ENCODE data around the gene DHPS.
"Not testable (repeated sequence)": the region's sequence is repeated elsewhere in the genome, so short reads cannot be mapped to it uniquely, and the experiment has no call there.

DHPS gene

DNA sequence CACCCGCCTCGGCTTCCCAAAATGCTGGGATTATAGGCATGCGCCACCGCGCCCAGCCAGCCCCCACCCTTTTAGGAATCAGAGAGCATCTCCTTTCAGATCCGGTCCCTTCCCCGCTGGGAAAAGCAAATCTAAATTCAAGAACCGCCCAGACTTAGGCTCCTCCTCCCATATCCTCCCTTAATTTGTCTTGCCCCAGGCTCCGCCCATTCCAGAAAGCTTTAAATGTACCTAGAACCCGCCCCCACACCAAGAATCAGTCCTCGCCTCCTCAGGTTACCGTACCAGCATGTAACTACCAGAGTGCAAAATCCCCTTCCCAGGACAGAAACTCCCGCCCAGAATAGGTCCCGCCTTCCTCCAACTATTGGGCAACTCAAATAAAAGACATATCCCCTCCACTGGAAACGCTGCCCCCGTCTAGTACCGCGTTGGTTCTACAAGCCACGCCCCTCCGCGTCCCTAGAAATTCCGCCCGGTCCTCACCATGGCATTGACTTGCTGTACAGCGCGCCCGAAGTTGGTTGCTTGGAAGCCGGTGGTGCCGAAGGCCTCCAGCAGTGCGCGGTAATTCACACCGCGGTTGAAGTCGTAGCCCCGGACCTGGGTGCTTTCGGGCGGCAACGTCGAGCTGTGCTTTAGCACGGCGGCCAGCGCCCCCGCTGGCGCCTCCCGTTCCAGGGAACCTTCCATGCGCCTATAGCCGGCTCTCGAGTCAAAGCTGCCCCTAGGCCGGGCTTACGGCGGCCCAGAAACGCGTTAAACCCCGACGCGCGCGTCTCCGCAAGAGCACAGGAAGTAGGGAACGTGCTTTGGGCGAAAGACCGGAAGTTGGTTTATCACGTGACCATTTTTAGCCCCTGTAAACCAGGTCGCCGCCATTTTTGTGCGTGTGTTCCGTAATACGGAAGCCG lies at the start of gene DHPS:
TSS of gene DHPS (minus strand) at position 807 of the 914 bp plus-strand sequence. CDS start at position 693, 114 bp downstream.
- H3K4me3 ChIP-seq (ENCODE audit: low read depth in 1 of 2, low read length in 2 of 2), result peak within 1 kb of the TSS; percentile 97 to 98
- no peaks in the 10 kb centered on the region for H3K9me3 ChIP-seq (ENCODE audit: control insufficient read depth in 1 of 2, low read length in 2 of 2)
- peaks cover 0 to 7% of the 10 kb centered on the region in 2 donors for H3K4me1 ChIP-seq (ENCODE audit: control insufficient read depth in 1 of 2, insufficient read depth in 2 of 2, low read length in 2 of 2)
- peak within 1 kb of the TSS; percentile 93 to 96 for H3K9ac ChIP-seq (ENCODE audit: low read depth in 1 of 2, low read length in 2 of 2)
- no peaks in the 10 kb centered on the region for H3K27me3 ChIP-seq (ENCODE audit: control insufficient read depth in 1 of 2, insufficient read depth in 2 of 2, low read length in 2 of 2)
- H3K36me3 ChIP-seq (ENCODE audit: control insufficient read depth in 1 of 2, insufficient read depth in 2 of 2, low read length in 2 of 2), result peaks cover 15 to 33% of the 10 kb centered on the region in 2 donors
- H3K27ac ChIP-seq (ENCODE audit: low read depth, low read length), result peak within 1 kb of the TSS; percentile 93

DNA sequence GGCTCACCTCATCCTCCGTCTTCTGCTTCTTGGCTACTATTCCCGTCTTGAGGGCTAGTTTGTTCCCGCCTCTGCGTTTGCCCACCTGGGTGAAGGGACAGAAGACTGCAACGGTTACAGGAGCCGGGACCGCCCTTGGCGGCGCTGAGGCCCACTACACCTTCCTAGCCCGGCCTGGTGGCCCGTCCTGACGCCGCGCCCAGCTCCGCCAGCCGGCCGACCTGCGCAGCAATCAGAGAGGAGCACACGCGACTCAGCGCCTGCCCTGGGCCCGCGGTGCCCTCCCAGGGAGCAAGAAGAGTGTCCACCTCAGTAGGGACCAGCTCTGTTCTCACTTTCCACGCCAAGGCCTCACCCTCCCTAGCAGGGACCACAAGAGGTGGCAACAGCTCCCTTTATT lies 49.7 kb upstream of the DHPS start:
- Histone ChIP-seq H3K4me1 (ENCODE audit: control insufficient read depth in 1 of 2, insufficient read depth in 2 of 2, low read length in 2 of 2) (peaks cover 12 to 18% of the 10 kb centered on the region in 2 donors), H3K4me3 (ENCODE audit: low read depth in 1 of 2, low read length in 2 of 2) (no peak overlapping the region), H3K9me3 (ENCODE audit: control insufficient read depth in 1 of 2, low read length in 2 of 2) (no peaks in the 10 kb centered on the region), H3K36me3 (ENCODE audit: control insufficient read depth in 1 of 2, insufficient read depth in 2 of 2, low read length in 2 of 2) (peaks cover 21 to 42% of the 10 kb centered on the region in 2 donors), H3K27ac (ENCODE audit: low read depth, low read length) (no peak overlapping the region), H3K9ac (ENCODE audit: low read depth in 1 of 2, low read length in 2 of 2) (no peak overlapping the region), H3K27me3 (ENCODE audit: control insufficient read depth in 1 of 2, insufficient read depth in 2 of 2, low read length in 2 of 2) (no peaks in the 10 kb centered on the region)

DNA sequence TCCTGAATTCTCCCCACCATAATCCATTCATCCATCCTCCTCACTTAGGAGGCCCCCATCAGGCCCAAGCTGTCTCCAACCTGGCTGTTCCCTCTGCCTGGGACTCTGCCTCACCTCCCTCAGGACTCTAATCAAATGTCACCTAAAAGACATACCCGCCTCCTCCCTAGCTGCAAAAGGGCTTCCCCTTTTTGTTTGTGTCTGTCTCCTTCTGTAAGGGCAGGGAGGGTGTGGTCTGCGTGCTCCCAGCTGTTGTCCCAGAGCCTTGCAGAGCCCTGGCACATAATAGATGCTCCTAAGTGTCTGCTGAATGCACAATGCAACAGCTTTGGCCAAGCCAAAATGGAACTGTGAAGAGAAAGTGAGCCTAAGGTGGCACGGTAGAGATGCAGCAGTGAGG lies 48.4 kb upstream of the DHPS start:
- Histone ChIP-seq H3K36me3 (ENCODE audit: control insufficient read depth in 1 of 2, insufficient read depth in 2 of 2, low read length in 2 of 2) (peaks cover 21 to 42% of the 10 kb centered on the region in 2 donors), H3K4me1 (ENCODE audit: control insufficient read depth in 1 of 2, insufficient read depth in 2 of 2, low read length in 2 of 2) (peaks cover 12 to 18% of the 10 kb centered on the region in 2 donors), H3K9me3 (ENCODE audit: control insufficient read depth in 1 of 2, low read length in 2 of 2) (no peaks in the 10 kb centered on the region), H3K27me3 (ENCODE audit: control insufficient read depth in 1 of 2, insufficient read depth in 2 of 2, low read length in 2 of 2) (no peaks in the 10 kb centered on the region), H3K9ac (ENCODE audit: low read depth in 1 of 2, low read length in 2 of 2) (no peak overlapping the region), H3K27ac (ENCODE audit: low read depth, low read length) (no peak overlapping the region), H3K4me3 (ENCODE audit: low read depth in 1 of 2, low read length in 2 of 2) (no peak overlapping the region)

DNA sequence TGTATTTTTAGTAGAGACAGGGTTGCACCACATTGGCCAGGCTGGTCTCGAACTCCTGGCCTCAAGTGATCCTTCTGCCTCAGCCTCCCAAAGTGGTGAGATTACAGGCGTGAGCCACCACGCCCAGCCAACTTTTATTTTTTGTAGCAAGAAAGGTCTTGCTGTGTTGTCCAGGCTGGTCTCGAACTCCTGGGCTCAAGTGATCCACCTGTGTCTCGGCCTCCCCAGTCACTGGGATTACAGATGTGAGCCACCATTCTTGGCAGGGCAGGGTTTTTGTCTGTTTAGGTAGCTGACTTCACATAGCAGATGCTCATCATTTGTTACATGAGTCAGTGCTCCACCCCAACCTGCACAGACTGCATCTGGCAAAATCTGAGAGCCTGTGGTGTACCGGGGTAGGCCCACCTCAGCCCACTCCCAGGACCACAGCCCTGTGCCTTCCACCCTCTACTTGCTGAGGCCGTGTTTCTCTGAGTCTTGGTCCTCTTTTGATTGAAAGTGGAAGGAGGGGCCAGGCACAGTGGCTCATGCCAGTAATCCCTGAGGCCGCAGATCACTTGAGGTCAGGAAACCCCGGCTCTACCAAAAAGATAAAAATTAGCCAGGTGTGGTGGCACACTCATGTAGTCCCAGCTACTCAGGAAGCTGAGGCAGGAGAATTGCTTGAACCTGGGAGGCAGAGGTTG lies 46.2 kb upstream of the DHPS start:
- no peak overlapping the region for H3K9ac ChIP-seq (ENCODE audit: low read depth in 1 of 2, low read length in 2 of 2)
- no peaks in the 10 kb centered on the region for H3K9me3 ChIP-seq (ENCODE audit: control insufficient read depth in 1 of 2, low read length in 2 of 2)
- peaks cover 10 to 22% of the 10 kb centered on the region in 2 donors for H3K4me1 ChIP-seq (ENCODE audit: control insufficient read depth in 1 of 2, insufficient read depth in 2 of 2, low read length in 2 of 2)
- H3K27me3 ChIP-seq (ENCODE audit: control insufficient read depth in 1 of 2, insufficient read depth in 2 of 2, low read length in 2 of 2), result no peaks in the 10 kb centered on the region
- H3K27ac ChIP-seq (ENCODE audit: low read depth, low read length), result no peak overlapping the region
- H3K36me3 ChIP-seq (ENCODE audit: control insufficient read depth in 1 of 2, insufficient read depth in 2 of 2, low read length in 2 of 2), result peaks cover 21 to 42% of the 10 kb centered on the region in 2 donors
- H3K4me3 ChIP-seq (ENCODE audit: low read depth in 1 of 2, low read length in 2 of 2), result no peak overlapping the region

DNA sequence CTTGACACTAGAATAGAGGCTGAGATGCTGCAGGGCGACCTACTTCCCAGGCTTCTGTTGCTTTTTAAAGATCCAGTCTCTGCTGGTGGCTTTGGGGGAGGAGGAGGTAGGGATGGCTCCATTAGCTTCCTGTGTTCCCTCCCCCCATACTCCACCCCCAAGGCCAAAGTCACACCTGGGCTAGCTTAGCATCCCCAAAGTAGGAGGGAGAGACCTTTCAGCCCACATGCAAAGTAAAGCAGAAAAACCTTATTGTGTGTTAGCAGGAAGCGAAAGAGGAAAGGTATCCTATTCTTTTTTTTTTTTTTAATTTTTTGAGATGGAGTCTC lies 45.3 kb upstream of the DHPS start:
- Histone ChIP-seq H3K9me3 (ENCODE audit: control insufficient read depth in 1 of 2, low read length in 2 of 2) (no peaks in the 10 kb centered on the region), H3K4me3 (ENCODE audit: low read depth in 1 of 2, low read length in 2 of 2) (no peak overlapping the region), H3K27ac (ENCODE audit: low read depth, low read length) (no peak overlapping the region), H3K9ac (ENCODE audit: low read depth in 1 of 2, low read length in 2 of 2) (no peak overlapping the region), H3K4me1 (ENCODE audit: control insufficient read depth in 1 of 2, insufficient read depth in 2 of 2, low read length in 2 of 2) (peaks cover 7 to 16% of the 10 kb centered on the region in 2 donors), H3K36me3 (ENCODE audit: control insufficient read depth in 1 of 2, insufficient read depth in 2 of 2, low read length in 2 of 2) (peaks cover 21 to 37% of the 10 kb centered on the region in 2 donors), H3K27me3 (ENCODE audit: control insufficient read depth in 1 of 2, insufficient read depth in 2 of 2, low read length in 2 of 2) (no peaks in the 10 kb centered on the region)

DNA sequence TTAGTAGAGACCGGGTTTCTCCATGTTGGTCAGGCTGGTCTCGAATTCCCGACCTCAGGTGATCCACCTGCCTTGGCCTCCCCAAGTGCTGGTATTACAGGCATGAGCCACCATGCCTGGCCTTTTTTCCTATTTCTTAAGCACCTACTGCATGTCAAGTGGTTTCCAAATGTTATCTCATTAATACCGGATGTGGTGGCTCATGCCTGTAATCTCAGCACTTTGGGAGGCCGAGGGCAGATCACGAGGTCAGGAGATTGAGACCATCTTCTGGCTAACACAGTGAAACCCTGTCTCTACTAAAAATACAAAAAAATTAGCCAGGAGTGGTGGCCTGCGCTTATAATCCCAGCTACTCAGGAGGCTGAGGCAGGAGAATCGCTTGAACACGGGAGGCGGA lies 43.9 kb upstream of the DHPS start:
- not testable (repeated sequence) for H3K9me3 ChIP-seq (ENCODE audit: control insufficient read depth in 1 of 2, low read length in 2 of 2); H3K9ac ChIP-seq (ENCODE audit: low read depth in 1 of 2, low read length in 2 of 2); H3K27ac ChIP-seq (ENCODE audit: low read depth, low read length); H3K4me3 ChIP-seq (ENCODE audit: low read depth in 1 of 2, low read length in 2 of 2); H3K27me3 ChIP-seq (ENCODE audit: control insufficient read depth in 1 of 2, insufficient read depth in 2 of 2, low read length in 2 of 2)
- Histone ChIP-seq H3K36me3 (ENCODE audit: control insufficient read depth in 1 of 2, insufficient read depth in 2 of 2, low read length in 2 of 2) (peaks cover 13 to 27% of the 10 kb centered on the region in 2 donors), H3K4me1 (ENCODE audit: control insufficient read depth in 1 of 2, insufficient read depth in 2 of 2, low read length in 2 of 2) (peaks cover 11 to 26% of the 10 kb centered on the region in 2 donors)

DNA sequence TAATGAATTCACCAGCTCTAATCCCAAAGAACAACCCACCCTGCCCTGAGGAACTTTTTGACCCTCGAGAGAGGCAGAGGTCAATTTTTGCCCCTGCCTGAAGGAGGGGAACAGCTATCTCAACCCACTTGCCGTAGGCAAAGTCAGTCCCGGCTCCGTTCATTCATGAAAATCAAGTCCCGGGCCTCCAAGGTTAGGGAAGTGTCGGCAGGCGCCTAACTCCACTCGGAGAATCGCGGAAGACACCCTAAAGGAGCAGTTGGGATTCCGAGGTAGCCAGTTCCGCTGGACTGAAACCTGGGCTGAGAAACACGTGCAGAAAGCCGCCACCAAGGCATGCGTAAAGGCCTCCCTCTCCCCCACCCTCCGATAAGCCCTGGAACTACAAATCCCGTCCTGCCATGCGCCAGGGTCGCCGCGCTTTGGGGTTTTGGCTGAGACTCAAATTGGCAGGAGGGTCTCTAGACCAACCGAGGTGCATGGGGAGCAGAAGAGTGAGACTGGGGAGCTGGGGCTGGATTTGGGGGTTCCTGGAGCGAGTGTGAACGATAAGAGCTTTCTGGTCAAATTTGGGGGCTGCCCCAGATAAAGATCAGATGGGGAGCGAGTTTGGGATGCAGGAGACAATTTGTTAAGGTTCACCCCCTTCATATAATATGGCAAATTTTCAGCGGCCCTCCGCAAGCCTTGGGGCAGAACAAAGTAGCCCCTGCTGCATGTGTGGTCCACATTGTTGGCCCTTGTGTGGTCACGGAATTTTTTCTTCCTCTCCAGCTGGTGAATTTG lies 42.2 kb upstream of the DHPS start, which contains the start of gene TNPO2:
TSS of gene TNPO2 (minus strand) at position 292 of the 786 bp plus-strand sequence. CDS start 2,955 bp downstream, outside the sequence.
- H3K9me3 ChIP-seq (ENCODE audit: control insufficient read depth in 1 of 2, low read length in 2 of 2), result no peaks in the 10 kb centered on the region
- peaks cover 4 to 17% of the 10 kb centered on the region in 2 donors for H3K36me3 ChIP-seq (ENCODE audit: control insufficient read depth in 1 of 2, insufficient read depth in 2 of 2, low read length in 2 of 2)
- H3K4me1 ChIP-seq (ENCODE audit: control insufficient read depth in 1 of 2, insufficient read depth in 2 of 2, low read length in 2 of 2), result peaks cover 14 to 31% of the 10 kb centered on the region in 2 donors

DNA sequence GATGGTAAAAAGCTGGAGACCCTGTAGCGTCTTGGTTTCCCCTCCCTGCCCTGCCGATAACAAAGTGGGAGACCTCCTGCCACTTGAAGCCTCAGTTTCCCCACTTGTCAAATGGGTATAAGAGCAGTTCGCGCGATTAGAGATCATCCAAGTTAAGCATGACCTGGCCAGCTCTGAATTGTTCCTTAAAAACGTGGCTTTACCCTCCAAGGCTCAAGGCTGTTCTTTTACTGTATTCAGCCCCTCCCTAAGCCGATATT lies 41.6 kb upstream of the DHPS start:
- H3K4me1 ChIP-seq (ENCODE audit: control insufficient read depth in 1 of 2, insufficient read depth in 2 of 2, low read length in 2 of 2), result peaks cover 14 to 31% of the 10 kb centered on the region in 2 donors
- no peaks in the 10 kb centered on the region for H3K9me3 ChIP-seq (ENCODE audit: control insufficient read depth in 1 of 2, low read length in 2 of 2)
- H3K4me3 ChIP-seq (ENCODE audit: low read depth in 1 of 2, low read length in 2 of 2), result peak overlapping the region; percentile 77 to 92
- no peak overlapping the region for H3K27ac ChIP-seq (ENCODE audit: low read depth, low read length)
- peaks cover 8 to 18% of the 10 kb centered on the region in 2 donors for H3K36me3 ChIP-seq (ENCODE audit: control insufficient read depth in 1 of 2, insufficient read depth in 2 of 2, low read length in 2 of 2)
- H3K9ac ChIP-seq (ENCODE audit: low read depth in 1 of 2, low read length in 2 of 2), result peak overlapping the region; percentile 86 to 94
- no peaks in the 10 kb centered on the region for H3K27me3 ChIP-seq (ENCODE audit: control insufficient read depth in 1 of 2, insufficient read depth in 2 of 2, low read length in 2 of 2)

More for the DNA sequence above, 42.2 kb upstream of the DHPS start, which contains the start of gene TNPO2:
- H3K27ac ChIP-seq (ENCODE audit: low read depth, low read length), result no peak within 1 kb of the TSS
- peak within 1 kb of the TSS; percentile 86 to 94 for H3K9ac ChIP-seq (ENCODE audit: low read depth in 1 of 2, low read length in 2 of 2)
- peak within 1 kb of the TSS; percentile 77 to 92 for H3K4me3 ChIP-seq (ENCODE audit: low read depth in 1 of 2, low read length in 2 of 2)
- H3K27me3 ChIP-seq (ENCODE audit: control insufficient read depth in 1 of 2, insufficient read depth in 2 of 2, low read length in 2 of 2), result no peaks in the 10 kb centered on the region

DNA sequence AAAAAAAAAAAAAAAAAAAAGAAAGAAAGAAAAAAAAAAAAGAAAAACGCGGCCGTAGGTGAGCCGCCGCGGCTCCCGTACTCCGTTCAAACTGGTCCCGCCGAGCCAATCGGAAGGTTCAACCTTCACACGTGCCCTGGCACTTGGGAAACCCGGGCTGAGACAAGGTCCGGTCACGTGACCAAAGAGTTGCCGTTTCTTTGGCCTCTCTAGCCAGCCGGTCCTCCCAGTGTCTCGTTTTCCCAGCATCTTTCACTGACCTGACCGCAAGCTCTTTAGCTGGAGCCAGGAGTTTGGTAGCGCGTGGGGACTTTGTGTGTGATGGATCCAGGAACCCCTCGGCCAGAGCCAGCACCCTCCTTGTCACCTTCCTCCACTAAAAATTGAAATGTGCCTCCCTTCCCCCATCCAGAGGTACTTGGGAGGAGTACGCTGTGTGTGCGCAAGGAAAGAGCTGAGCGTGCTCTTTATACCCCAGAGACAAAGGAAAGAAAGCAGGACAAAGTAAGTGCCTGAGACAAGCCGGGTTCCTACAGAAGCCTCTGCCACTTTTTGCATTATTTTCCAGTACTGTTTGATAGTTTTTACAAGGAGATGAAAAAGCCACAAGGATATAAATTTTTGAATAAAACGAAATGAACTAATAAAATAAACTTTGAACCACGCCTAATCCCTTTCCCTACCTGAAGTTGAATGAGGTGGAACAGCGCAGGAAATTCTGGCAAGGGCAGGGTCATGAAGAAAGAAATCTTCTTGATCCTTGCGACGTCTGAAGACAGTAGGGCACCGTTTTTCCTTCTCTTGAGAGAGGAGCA lies 41.1 kb upstream of the DHPS start:
- Histone ChIP-seq H3K27ac (ENCODE audit: low read depth, low read length) (no peak overlapping the region), H3K4me3 (ENCODE audit: low read depth in 1 of 2, low read length in 2 of 2) (peak overlapping the region; percentile 77 to 92), H3K4me1 (ENCODE audit: control insufficient read depth in 1 of 2, insufficient read depth in 2 of 2, low read length in 2 of 2) (peaks cover 14 to 31% of the 10 kb centered on the region in 2 donors)

More for the DNA sequence above, 41.1 kb upstream of the DHPS start:
- Histone ChIP-seq H3K36me3 (ENCODE audit: control insufficient read depth in 1 of 2, insufficient read depth in 2 of 2, low read length in 2 of 2) (peaks cover 8 to 13% of the 10 kb centered on the region in 2 donors), H3K27me3 (ENCODE audit: control insufficient read depth in 1 of 2, insufficient read depth in 2 of 2, low read length in 2 of 2) (no peaks in the 10 kb centered on the region), H3K9me3 (ENCODE audit: control insufficient read depth in 1 of 2, low read length in 2 of 2) (no peaks in the 10 kb centered on the region), H3K9ac (ENCODE audit: low read depth in 1 of 2, low read length in 2 of 2) (peak overlapping the region; percentile 91 to 94)

Measured in duodenal mucosa (tissue), 2 donors.